Activated naive CD4-positive, alpha-beta T cell treated with anti-CD3 and anti-CD28 coated beads, Interleukin-2, amount 10 ng/mL, durations not matched to agents 7 days and 5 days (primary cell): ENCODE data around the gene RFLNA.

Experiments used
- CTCF ChIA-PET: fragments of 350-600 bp; sonication (Branson Sonifier 250); formaldehyde crosslinking; loops from one replicate; lab custom pipeline; 2021; ENCODE audit warnings: antibody characterized with exemption; lab: Charles Lee
- DNase-seq: peaks from one replicate; pipeline ENCODE4 v3.0.0-alpha.2; 2020
- H3K27ac Mint-ChIP-seq: one replicate; pipeline ENCODE4 v1.8.0; 2021; ENCODE audit warnings: mild to moderate bottlenecking, moderate library complexity, mixed read lengths
- H3K27me3 Mint-ChIP-seq: one replicate; pipeline ENCODE4 v1.8.0; 2021; ENCODE audit warnings: mild to moderate bottlenecking, mixed read lengths
- H3K36me3 Mint-ChIP-seq: one replicate; pipeline ENCODE4 v1.8.0; 2021; ENCODE audit warnings: mixed read lengths
- H3K4me1 Mint-ChIP-seq: one replicate; pipeline ENCODE4 v1.8.0; 2021; ENCODE audit warnings: mixed read lengths
- H3K4me3 Mint-ChIP-seq: one replicate; pipeline ENCODE4 v1.8.0; 2021; ENCODE audit warnings: mild to moderate bottlenecking, moderate library complexity, mixed read lengths
- H3K9me3 Mint-ChIP-seq: one replicate; pipeline ENCODE4 v1.8.0; 2021; ENCODE audit warnings: mixed read lengths

Gene RFLNA

DNA sequence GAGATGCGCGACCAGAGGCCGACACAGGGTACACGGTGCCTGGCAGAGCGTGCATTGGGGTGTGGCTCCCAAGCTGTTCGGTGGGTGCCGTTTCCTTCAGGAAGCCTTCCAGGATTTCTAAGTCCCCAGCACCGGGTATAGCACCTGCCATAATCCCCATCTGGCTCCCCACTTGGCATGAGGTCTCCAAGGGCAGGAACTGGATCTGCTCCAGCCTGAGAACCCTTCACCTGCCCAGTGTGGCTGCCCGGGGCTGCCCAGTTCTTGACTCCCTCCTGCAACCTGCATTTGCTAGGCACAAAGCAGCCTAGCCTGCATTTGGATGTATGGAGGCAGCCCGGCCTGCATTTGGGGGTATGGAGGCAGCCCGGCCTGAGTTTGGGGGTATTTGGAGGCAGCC is 69.7 kb downstream of the RFLNA start:
- Mint-ChIP-seq H3K9me3 (no peaks in the 10 kb centered on the region), H3K36me3 (peaks cover 4% of the 10 kb centered on the region), H3K4me3 (no peak overlapping the region), H3K4me1 (no peaks in the 10 kb centered on the region), H3K27me3 (no peaks in the 10 kb centered on the region), H3K27ac (no peak overlapping the region)
- DNase-seq = no peak
- CTCF ChIA-PET = no interaction called here
